Psoas muscle (tissue), 8 donors: ENCODE results near the gene GAS6. TPM values are rescaled to one million over a fixed set of nuclear protein-coding genes. Genes with fewer than 3 reads are reported as not detected.

Experiments used
- ATAC-seq, 4 donors: fragments of 200-7000 bp; cut with Tn5 transposase; one replicate each; pipeline ENCODE4 v1.9.1; 2020; ENCODE audit warnings: moderate library complexity in 3 of 4, mild to moderate bottlenecking in 2 of 4
- DNase-seq, 2 donors: peaks; one replicate each; pipeline ENCODE4 v3.0.0-alpha.2; 2020
- H3K27ac ChIP-seq: fragments of 200-600 bp; one replicate; pipeline ENCODE4 v1.8.0; 2022
- H3K27me3 ChIP-seq, 3 donors: fragments of 200-600 bp in 1 of 3; one replicate each; pipeline versions ENCODE4 v1.6.1 to v1.8.0; 2013 to 2022; ENCODE audit warnings: low read length in 2 of 3, mild to moderate bottlenecking in 2 of 3, moderate library complexity in 1 of 3; ENCODE audit not compliant: insufficient read depth in 3 of 3
- H3K36me3 ChIP-seq, 2 donors: fragments of 200-600 bp in 1 of 2; one replicate each; pipeline versions ENCODE4 v1.6.1 to v1.8.0; 2013 to 2022; ENCODE audit warnings: low read depth in 1 of 2, mild to moderate bottlenecking in 1 of 2, moderate library complexity in 1 of 2; ENCODE audit not compliant: insufficient read depth in 1 of 2
- H3K4me1 ChIP-seq: fragments of 200-600 bp; one replicate; pipeline ENCODE4 v1.8.0; 2022
- H3K4me3 ChIP-seq: fragments of 200-600 bp; one replicate; pipeline ENCODE4 v1.8.0; 2022; ENCODE audit warnings: mild to moderate bottlenecking
- H3K9me3 ChIP-seq: fragments of 200-600 bp; one replicate; pipeline ENCODE4 v1.8.0; 2022
- CTCF ChIP-seq: fragments of 200-600 bp; IDR thresholded peaks from one replicate; pipeline ENCODE4 v1.8.0; 2022; ENCODE audit warnings: antibody characterized with exemption
- WGBS, 3 donors: extraction: QIAGEN DNeasy Blood & Tissue Kit; methylation state at CpG; one replicate each; pipeline versions ENCODE4 v1.1.6 to v1.1.7; 2013; 5-methylcytosine and 5-hydroxymethylcytosine counted together
- intact Hi-C, 2 donors: fragments of 100-400 bp; cut with DNase I; formaldehyde crosslinking; loops; one replicate each; pipeline versions ENCODE4 v1.11.0 to v1.14.2; 2022
- polyA plus RNA-seq, 3 donors: library from polyadenylated mRNA; stranded (reverse); fragments of 200-250 nt; gene quantifications; one replicate each; pipeline ENCODE4 v1.2.3, GENCODE V29; 2013
- total RNA-seq, 4 donors: library from RNA; stranded (reverse); fragmentation: NEBNext Ultra II Directional in 2 of 4; extraction: Animal tissue kit (Norgen Biotek cat#: 25700) in 2 of 4; gene quantifications; one replicate each; pipeline versions ENCODE4 v1.2.1 to v1.2.4, GENCODE V29; 2021 to 2023
- donor health status: healthy with polysubstance abuse.
- donor health status: DM: no; HTN: no; CAD: no; lungs with moderate emphysema.
- donor health status: Bipolar disorder and iron deficiency.
- donor health status: healthy.
- donor health status: DM: yes; HTN: yes; CAD: no.
- donor health status: DM: no; HTN: no; CAD: no.
- donor health status: DM: no; HTN: no; CAD: no.
- donor health status: DM: yes; HTN: yes; CAD: no.

The GAS6 gene
- total and polyA plus RNA-seq, 7 donors: 51.6 to 103 (median 65.8) TPM

GRCh38 chr13:113802090-113802531, 61.8 kb downstream of the GAS6 start:
- Histone ChIP-seq H3K27ac (no peak overlapping the region), H3K27me3 (peaks cover 0 to 12% (median 3%) of the 10 kb centered on the region in 3 donors), H3K36me3 (no peaks in the 10 kb centered on the region), H3K4me1 (no peaks in the 10 kb centered on the region), H3K9me3 (no peaks in the 10 kb centered on the region), H3K4me3 (no peak overlapping the region)
- 9 to 37% (median 20%) methylated on average over 14 to 15 of the region's 15 CpGs for WGBS, 3 donors
- ATAC-seq (peak in 3 of 4 donors; percentile 21 to 56 (median 36)), DNase-seq (peak in 1 of 2 donors; percentile 76)
- no peak for TF ChIP-seq CTCF
- intact Hi-C loops: no loop called here

GRCh38 chr13:113801289-113801961, 62.5 kb downstream of the GAS6 start:
- Histone ChIP-seq H3K27ac (no peak overlapping the region), H3K36me3 (no peaks in the 10 kb centered on the region), H3K9me3 (no peaks in the 10 kb centered on the region), H3K4me3 (no peak overlapping the region), H3K4me1 (no peaks in the 10 kb centered on the region), H3K27me3 (peaks cover 0 to 12% (median 5%) of the 10 kb centered on the region in 3 donors)
- WGBS, 3 donors: 84 to 87% (median 87%) methylated on average over 33 of the region's 33 CpGs
- ATAC-seq (peak in 1 of 4 donors; percentile 17), DNase-seq (peak in 1 of 2 donors; percentile 48)
- intact Hi-C loops: no loop called here
- TF ChIP-seq CTCF: no peak

- 76 to 84% (median 81%) methylated on average over 10 of the region's 10 CpGs for WGBS, 3 donors
- ATAC-seq (no peak), DNase-seq (peak in 1 of 2 donors; percentile 35)
- no peaks in the 10 kb centered on the region for H3K4me1 ChIP-seq
- intact Hi-C loops: no loop called here
- H3K27me3 ChIP-seq: peaks cover 0 to 12% (median 5%) of the 10 kb centered on the region in 3 donors
- TF ChIP-seq CTCF: no peak
- no peak overlapping the region for H3K27ac ChIP-seq
- no peak overlapping the region for H3K4me3 ChIP-seq
- H3K36me3 ChIP-seq: no peaks in the 10 kb centered on the region
- no peaks in the 10 kb centered on the region for H3K9me3 ChIP-seq
These were observed 63.3 kb downstream of the GAS6 start for GRCh38 chr13:113800576-113800926.

- no peak for TF ChIP-seq CTCF
- no peaks in the 10 kb centered on the region for H3K36me3 ChIP-seq
- H3K27ac ChIP-seq: no peak overlapping the region
- H3K27me3 ChIP-seq: peaks cover 0 to 22% (median 5%) of the 10 kb centered on the region in 3 donors
- 91 to 93% (median 93%) methylated on average over 2 of the region's 2 CpGs for WGBS, 3 donors
- ATAC-seq: no peak
- no peaks in the 10 kb centered on the region for H3K9me3 ChIP-seq
- no peaks in the 10 kb centered on the region for H3K4me1 ChIP-seq
- no peak overlapping the region for H3K4me3 ChIP-seq
- intact Hi-C loops: no loop called here
- DNase-seq: no peak
These were observed 65.6 kb downstream of the GAS6 start for GRCh38 chr13:113798200-113798811.
